NT2/D1 (cell line): Measurements from ENCODE around the gene RNF13.

Experiments used
- SUZ12 ChIP-seq: IDR thresholded peaks from 2 replicates; pipeline ENCODE4 v1.6.1; 2011; ENCODE audit not compliant: insufficient read length, insufficient read depth; ENCODE audit errors: extremely low read depth
- YY1 ChIP-seq: IDR thresholded peaks from 2 replicates; pipeline ENCODE4 v1.6.1; 2011; ENCODE audit not compliant: insufficient read length, insufficient read depth
- ZNF274 ChIP-seq: IDR thresholded peaks from 2 replicates; pipeline ENCODE4 v1.6.1; 2011; ENCODE audit warnings: mild to moderate bottlenecking, low read depth, low read length

DNA sequence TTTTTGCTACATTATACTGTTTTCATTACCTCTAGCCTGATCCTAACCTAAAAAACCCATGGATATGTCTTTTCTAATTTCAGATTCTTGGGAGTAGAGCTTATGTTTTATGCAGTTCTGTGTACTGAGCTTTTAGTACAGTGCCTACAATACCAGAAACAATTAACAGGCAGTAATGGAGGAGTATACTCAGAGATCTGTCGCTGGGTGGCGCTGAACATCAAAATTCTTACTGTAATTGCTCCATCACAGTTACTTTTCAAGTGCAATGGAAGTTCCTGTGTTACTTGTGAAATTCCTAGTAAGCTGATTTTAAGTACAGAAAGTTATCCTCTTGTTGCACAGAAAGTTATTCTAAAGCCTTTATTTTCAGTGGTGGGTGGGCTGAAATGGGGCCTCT, 66.9 kb downstream of the RNF13 start:
- TF ChIP-seq ZNF274 (no peak), YY1 (no peak), SUZ12 (no peak)
